Measurements from ENCODE around the gene PLCH1.
"Not testable (repeated sequence)": the region's sequence is repeated elsewhere in the genome, so short reads cannot be mapped to it uniquely, and the experiment has no call there.

Gene PLCH1

GRCh38 chr3:155639462-155640055 is 105.3 kb downstream of the PLCH1 start:
- H3K4me3 ChIP-seq (ENCODE audit: low read length) = no peak overlapping the region
- TF ChIP-seq, protein P1, sequence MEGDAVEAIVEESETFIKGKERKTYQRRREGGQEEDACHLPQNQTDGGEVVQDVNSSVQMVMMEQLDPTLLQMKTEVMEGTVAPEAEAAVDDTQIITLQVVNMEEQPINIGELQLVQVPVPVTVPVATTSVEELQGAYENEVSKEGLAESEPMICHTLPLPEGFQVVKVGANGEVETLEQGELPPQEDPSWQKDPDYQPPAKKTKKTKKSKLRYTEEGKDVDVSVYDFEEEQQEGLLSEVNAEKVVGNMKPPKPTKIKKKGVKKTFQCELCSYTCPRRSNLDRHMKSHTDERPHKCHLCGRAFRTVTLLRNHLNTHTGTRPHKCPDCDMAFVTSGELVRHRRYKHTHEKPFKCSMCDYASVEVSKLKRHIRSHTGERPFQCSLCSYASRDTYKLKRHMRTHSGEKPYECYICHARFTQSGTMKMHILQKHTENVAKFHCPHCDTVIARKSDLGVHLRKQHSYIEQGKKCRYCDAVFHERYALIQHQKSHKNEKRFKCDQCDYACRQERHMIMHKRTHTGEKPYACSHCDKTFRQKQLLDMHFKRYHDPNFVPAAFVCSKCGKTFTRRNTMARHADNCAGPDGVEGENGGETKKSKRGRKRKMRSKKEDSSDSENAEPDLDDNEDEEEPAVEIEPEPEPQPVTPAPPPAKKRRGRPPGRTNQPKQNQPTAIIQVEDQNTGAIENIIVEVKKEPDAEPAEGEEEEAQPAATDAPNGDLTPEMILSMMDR (IDR thresholded peaks at IDR 0.05; ENCODE audit: insufficient read depth, low read depth, low read length, missing control alignments) = no peak
- DNase-seq (ENCODE audit: low read depth) = no peak

GRCh38 chr3:155638461-155638860 is 106.4 kb downstream of the PLCH1 start:
- H3K4me3 ChIP-seq (ENCODE audit: low read length) = not testable (repeated sequence)

DNA sequence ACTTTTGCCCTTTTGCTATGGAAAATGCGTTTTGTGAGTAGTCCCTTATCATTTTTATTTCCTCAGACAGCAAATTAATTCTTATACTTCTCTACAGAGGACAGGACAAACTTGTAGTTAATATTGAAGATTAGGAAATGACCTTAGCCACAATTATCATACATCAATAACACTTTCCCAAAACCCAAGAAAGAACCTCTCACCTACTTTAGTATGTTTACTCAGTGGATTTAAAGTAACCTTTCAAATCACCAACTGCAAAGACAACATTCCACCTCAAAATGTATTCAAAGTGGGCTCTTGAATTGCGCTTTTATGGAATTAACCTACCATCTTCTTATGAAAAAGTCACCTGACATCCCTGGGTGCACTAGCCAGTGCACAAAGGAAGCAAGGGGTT is 107.3 kb downstream of the PLCH1 start:
- no peak for DNase-seq (ENCODE audit: low read depth)
- no peak overlapping the region for H3K4me3 ChIP-seq (ENCODE audit: low read length)
- TF ChIP-seq, protein P1 (IDR thresholded peaks at IDR 0.05; ENCODE audit: insufficient read depth, low read depth, low read length, missing control alignments) = no peak

More at GRCh38 chr3:155638461-155638860, 106.4 kb downstream of the PLCH1 start:
- DNase-seq (ENCODE audit: low read depth) = not testable (repeated sequence)

GRCh38 chr3:155635056-155635455 is 109.8 kb downstream of the PLCH1 start:
- no peak for DNase-seq (ENCODE audit: low read depth)
- TF ChIP-seq, protein P1 (IDR thresholded peaks at IDR 0.05; ENCODE audit: insufficient read depth, low read depth, low read length, missing control alignments) = no peak

GRCh38 chr3:155634121-155634719 is 110.7 kb downstream of the PLCH1 start:
- H3K4me3 ChIP-seq (ENCODE audit: low read length) = no peak overlapping the region
- TF ChIP-seq, protein P1 (IDR thresholded peaks at IDR 0.05; ENCODE audit: insufficient read depth, low read depth, low read length, missing control alignments) = no peak
- no peak for DNase-seq (ENCODE audit: low read depth)

More at GRCh38 chr3:155635056-155635455, 109.8 kb downstream of the PLCH1 start:
- H3K4me3 ChIP-seq (ENCODE audit: low read length) = no peak overlapping the region

GRCh38 chr3:155631323-155632019 is 113.4 kb downstream of the PLCH1 start:
- no peak overlapping the region for H3K4me3 ChIP-seq (ENCODE audit: low read length)
- TF ChIP-seq, protein P1 (IDR thresholded peaks at IDR 0.05; ENCODE audit: insufficient read depth, low read depth, low read length, missing control alignments) = no peak
- peak; percentile 32 for DNase-seq (ENCODE audit: low read depth)

DNA sequence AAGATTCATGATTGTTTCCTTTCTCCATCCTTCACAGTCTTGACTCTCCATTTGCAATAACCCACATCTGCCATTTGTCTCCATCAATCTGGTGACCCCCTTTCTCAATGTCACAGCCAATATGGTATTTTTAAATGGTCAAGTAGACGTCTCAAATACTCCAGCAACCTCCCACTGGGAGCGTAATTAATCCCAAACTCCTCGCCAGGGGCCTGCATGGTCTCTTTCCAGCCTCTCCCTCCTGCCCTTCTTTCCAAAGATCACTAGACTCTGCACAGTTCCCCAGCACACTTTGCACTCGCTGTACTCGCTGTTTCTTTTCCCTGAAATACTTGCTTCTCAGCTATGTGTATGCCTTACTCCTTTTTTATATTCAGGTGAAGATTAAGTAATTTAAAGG is 115.3 kb downstream of the PLCH1 start:
- TF ChIP-seq, protein P1 (IDR thresholded peaks at IDR 0.05; ENCODE audit: insufficient read depth, low read depth, low read length, missing control alignments) = no peak
- H3K4me3 ChIP-seq (ENCODE audit: low read length) = no peak overlapping the region
- DNase-seq (ENCODE audit: low read depth) = no peak

All from epithelial cell of esophagus (primary cell).